Measurements from ENCODE around the gene MAML2.

GRCh38 chr11:96052921-96053651 lies 289.9 kb downstream of the MAML2 start:
- TF ChIP-seq, protein P1, sequence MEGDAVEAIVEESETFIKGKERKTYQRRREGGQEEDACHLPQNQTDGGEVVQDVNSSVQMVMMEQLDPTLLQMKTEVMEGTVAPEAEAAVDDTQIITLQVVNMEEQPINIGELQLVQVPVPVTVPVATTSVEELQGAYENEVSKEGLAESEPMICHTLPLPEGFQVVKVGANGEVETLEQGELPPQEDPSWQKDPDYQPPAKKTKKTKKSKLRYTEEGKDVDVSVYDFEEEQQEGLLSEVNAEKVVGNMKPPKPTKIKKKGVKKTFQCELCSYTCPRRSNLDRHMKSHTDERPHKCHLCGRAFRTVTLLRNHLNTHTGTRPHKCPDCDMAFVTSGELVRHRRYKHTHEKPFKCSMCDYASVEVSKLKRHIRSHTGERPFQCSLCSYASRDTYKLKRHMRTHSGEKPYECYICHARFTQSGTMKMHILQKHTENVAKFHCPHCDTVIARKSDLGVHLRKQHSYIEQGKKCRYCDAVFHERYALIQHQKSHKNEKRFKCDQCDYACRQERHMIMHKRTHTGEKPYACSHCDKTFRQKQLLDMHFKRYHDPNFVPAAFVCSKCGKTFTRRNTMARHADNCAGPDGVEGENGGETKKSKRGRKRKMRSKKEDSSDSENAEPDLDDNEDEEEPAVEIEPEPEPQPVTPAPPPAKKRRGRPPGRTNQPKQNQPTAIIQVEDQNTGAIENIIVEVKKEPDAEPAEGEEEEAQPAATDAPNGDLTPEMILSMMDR (conservative IDR thresholded peaks at IDR 0.05; ENCODE audit: low read length): no peak
- TF ChIP-seq EZH2phosphoT487 (IDR thresholded peaks at IDR 0.05; ENCODE audit: borderline replicate concordance, low read depth, low read length): no peak
